ENCODE measurements around the gene AMBRA1.

The AMBRA1 gene

DNA sequence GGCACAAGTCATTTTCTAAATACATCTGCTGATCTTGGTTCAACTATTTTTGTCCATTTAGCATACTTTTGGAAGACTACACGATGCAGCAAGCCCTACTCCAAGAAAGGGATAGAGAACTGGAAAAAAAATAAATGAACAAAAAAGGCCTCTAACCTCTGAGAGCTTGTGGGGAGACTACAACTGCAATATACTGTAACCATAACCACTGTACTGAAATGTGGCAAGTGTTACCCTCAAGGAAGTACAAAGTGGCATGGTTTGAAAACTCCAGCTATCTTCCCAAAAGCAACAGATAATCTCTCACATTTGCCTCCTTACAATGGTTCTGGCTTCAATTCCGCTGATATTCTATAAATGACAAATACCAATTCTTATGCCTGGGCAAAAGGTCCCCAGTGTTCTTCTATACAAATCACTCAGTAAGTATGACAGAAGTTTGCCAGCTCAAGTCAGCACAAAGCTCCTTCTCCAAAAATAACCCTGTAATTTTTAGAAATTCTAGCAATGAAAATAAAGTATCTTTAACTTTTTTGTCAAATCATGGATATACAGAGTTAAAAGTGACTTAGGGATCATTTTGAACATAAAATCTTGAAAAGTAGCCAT is 22.9 kb downstream of the AMBRA1 start:
- no peaks in the 10 kb centered on the region for H3K9me3 ChIP-seq (ENCODE audit: control insufficient read depth, insufficient read depth, low read length)
- H3K9ac ChIP-seq (ENCODE audit: low read depth, low read length): no peak overlapping the region
- no peaks in the 10 kb centered on the region for H3K4me1 ChIP-seq (ENCODE audit: insufficient read depth, low read length)
- H3K36me3 ChIP-seq (ENCODE audit: insufficient read depth, low read length): no peaks in the 10 kb centered on the region; the same call in 1 of the 2 replicates

- H3K4me1 ChIP-seq (ENCODE audit: insufficient read depth, low read length): no peaks in the 10 kb centered on the region; the same call in 1 of the 2 replicates
- no peak overlapping the region for H3K9ac ChIP-seq (ENCODE audit: low read depth, low read length)
- no peaks in the 10 kb centered on the region for H3K36me3 ChIP-seq (ENCODE audit: insufficient read depth, low read length)
- H3K9me3 ChIP-seq (ENCODE audit: control insufficient read depth, insufficient read depth, low read length): no peaks in the 10 kb centered on the region
These were observed 28.5 kb downstream of the AMBRA1 start for GRCh38 chr11:46565232-46565840.

GRCh38 chr11:46564459-46564858 is 29.4 kb downstream of the AMBRA1 start:
- no peaks in the 10 kb centered on the region; the same call in 1 of the 2 replicates for H3K4me1 ChIP-seq (ENCODE audit: insufficient read depth, low read length)
- no peak overlapping the region for H3K9ac ChIP-seq (ENCODE audit: low read depth, low read length)
- H3K9me3 ChIP-seq (ENCODE audit: control insufficient read depth, insufficient read depth, low read length): no peaks in the 10 kb centered on the region
- no peaks in the 10 kb centered on the region for H3K36me3 ChIP-seq (ENCODE audit: insufficient read depth, low read length)

DNA sequence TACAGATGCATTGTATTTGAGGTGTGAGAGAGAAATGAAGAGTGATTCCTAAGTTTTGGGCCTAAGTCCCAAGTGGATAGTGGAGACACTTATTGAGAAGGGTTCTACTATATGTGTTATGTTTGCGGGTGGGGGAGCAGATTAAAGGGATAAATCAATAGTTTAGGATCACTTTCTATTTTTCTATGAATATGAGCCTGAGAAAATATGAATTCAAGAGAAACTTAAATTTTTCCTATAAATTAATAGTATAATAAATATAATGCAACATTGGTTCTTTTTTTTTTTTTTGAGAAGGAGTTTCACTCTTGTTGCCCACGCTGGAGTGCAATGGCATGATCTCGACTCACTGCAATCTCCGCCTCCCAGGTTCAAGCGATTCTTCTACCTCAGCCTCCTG is 31.3 kb downstream of the AMBRA1 start:
- H3K9me3 ChIP-seq (ENCODE audit: control insufficient read depth, insufficient read depth, low read length): no peaks in the 10 kb centered on the region
- no peak overlapping the region for H3K9ac ChIP-seq (ENCODE audit: low read depth, low read length)
- no peaks in the 10 kb centered on the region for H3K36me3 ChIP-seq (ENCODE audit: insufficient read depth, low read length)
- H3K4me1 ChIP-seq (ENCODE audit: insufficient read depth, low read length): no peaks in the 10 kb centered on the region; the same call in none of the 2 replicates

DNA sequence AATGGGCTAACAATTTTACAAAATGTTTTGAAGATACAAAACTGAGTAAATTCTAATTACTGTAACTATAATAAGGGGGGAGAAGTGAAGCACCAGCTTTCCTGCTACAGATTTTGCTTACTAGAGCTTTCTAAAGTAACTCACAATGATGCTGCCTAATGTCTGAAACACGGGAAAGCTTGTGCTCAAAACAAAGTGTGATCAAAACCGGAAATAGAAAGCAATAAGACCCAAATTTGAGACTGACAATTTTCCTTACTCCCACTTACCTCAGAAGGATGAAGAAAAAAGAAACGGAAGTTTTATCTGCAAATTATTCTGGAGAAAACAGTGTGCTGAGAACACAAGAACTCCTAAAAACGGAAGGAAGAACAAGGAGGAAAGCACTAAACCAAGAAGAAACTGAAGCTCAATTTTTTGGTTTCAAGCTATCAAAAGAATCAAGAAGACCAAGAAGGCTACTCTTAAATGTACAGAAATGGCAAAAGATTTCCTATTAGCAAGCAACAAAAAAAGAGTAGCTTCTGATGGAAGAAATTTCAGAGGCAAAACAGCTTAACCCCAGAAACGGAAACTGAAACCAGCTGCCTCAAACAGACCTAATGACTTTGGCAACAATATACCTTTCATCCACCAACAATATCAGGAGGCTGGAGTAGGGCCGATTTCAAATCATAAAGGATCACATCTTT is 33.4 kb downstream of the AMBRA1 start:
- peaks cover 4% of the 10 kb centered on the region for H3K4me1 ChIP-seq (ENCODE audit: insufficient read depth, low read length)
- no peaks in the 10 kb centered on the region for H3K9me3 ChIP-seq (ENCODE audit: control insufficient read depth, insufficient read depth, low read length)
- no peaks in the 10 kb centered on the region for H3K36me3 ChIP-seq (ENCODE audit: insufficient read depth, low read length)
- no peak overlapping the region for H3K9ac ChIP-seq (ENCODE audit: low read depth, low read length)

GRCh38 chr11:46559815-46560214 is 34.0 kb downstream of the AMBRA1 start:
- Histone ChIP-seq H3K9ac (ENCODE audit: low read depth, low read length) (no peak overlapping the region), H3K4me1 (ENCODE audit: insufficient read depth, low read length) (peaks cover 10% of the 10 kb centered on the region), H3K36me3 (ENCODE audit: insufficient read depth, low read length) (no peaks in the 10 kb centered on the region), H3K9me3 (ENCODE audit: control insufficient read depth, insufficient read depth, low read length) (no peaks in the 10 kb centered on the region)

DNA sequence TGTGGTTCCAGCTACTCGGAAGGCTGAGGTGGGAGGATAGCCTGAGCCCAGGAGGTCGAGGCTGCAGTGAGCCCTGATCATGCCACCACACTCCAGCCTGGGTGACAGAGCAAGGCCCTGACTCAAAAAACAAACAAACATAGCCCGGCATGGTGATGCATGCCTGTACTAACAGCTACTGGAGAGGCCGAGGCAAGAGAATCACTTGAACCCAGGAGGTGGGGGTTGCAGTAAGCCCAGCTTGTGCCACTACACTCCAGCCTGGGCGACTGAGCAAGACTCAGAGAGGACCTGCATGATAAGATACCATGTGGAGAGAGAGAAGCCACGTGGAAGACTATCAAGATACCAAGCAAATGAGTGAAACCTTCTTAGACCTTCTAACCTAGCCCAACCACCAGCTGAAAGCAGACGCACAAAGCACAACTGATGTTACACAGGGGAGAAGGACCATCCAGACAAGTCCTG is 36.1 kb downstream of the AMBRA1 start:
- Histone ChIP-seq H3K36me3 (ENCODE audit: insufficient read depth, low read length) (no peaks in the 10 kb centered on the region), H3K4me1 (ENCODE audit: insufficient read depth, low read length) (peaks cover 24% of the 10 kb centered on the region), H3K9ac (ENCODE audit: low read depth, low read length) (no peak overlapping the region), H3K9me3 (ENCODE audit: control insufficient read depth, insufficient read depth, low read length) (no peaks in the 10 kb centered on the region)

DNA sequence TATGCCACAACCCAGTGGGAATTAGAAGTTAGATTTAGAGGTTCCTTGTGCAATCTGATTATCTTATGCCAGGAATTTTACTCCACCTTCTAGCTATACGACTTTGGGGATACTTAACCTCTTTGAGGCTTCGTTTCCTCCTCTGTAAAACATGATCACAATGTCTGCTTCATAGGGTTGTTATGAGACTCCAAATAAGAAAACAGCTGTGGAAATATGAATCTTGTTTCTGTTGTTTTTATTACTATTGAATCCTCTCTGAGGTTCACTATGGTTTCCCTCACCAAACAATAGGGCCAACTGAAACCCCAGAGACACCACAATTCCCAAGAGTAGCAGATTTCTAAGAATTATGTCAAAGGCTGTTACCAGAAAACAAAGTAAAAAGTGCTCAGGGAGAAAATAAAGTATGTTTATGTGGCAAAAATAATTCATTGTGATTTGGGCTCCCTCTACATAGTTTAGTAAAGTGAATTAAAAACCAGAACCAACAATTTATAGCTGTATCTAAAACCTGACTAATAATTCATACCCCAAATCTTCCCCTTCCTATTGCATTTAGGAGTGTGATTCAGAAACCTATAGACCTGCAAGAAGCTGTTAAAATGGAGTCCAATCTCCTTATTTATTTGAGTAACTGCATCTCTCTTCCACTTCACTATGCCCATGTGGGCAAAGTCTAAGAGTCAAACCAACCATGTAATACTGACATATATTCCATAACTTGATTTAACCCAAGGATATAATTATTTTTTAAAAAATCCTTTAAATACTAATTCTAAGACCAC is 38.4 kb downstream of the AMBRA1 start:
- Histone ChIP-seq H3K4me1 (ENCODE audit: insufficient read depth, low read length) (peaks cover 24% of the 10 kb centered on the region), H3K9ac (ENCODE audit: low read depth, low read length) (no peak overlapping the region), H3K36me3 (ENCODE audit: insufficient read depth, low read length) (no peaks in the 10 kb centered on the region), H3K9me3 (ENCODE audit: control insufficient read depth, insufficient read depth, low read length) (no peaks in the 10 kb centered on the region)

DNA sequence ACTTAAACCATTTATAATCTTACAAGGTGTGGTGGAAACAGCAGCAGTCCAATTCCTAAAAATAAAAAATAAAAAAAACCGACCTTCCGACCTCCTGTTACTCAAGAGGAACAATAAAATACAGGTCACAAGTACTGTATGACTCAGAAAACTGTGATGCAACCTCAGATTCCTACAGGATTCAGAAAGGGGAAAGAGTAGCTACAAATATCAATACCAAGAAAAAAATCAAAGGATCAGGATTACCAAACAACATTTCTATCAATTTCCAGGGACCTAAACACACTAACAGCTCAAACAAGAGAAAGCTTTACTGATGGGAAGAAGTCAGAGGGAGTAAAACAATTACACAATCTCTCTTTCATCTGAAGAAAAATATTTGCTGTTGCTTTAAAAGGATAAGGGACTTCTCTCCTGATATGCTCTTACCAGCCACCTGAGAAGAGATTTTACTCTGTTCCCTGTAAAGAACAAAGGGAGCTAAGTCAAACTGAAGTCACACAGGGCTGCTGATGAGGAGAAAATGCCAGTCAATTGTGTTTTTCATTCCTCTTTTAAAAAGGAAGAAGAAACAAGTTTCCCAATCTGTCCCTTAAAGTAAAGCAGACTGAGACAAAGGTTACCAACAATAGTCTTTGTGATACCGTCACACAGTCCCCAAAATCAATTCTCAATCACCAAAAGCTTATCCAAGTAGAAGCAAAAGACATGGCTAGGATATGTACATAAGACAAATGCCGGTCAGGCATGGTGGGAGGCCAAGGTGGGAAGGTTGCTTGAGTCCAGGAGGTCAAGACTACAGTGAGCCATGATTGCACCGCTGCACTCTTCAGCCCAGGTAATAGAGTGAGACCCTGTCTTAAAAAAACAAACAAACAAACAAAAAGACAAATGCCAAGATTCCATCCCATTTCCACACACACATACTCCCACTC is 39.3 kb downstream of the AMBRA1 start:
- Histone ChIP-seq H3K9ac (ENCODE audit: low read depth, low read length) (no peak overlapping the region), H3K36me3 (ENCODE audit: insufficient read depth, low read length) (no peaks in the 10 kb centered on the region), H3K9me3 (ENCODE audit: control insufficient read depth, insufficient read depth, low read length) (no peaks in the 10 kb centered on the region), H3K4me1 (ENCODE audit: insufficient read depth, low read length) (peaks cover 24% of the 10 kb centered on the region)

GRCh38 chr11:46553814-46554212 is 40.0 kb downstream of the AMBRA1 start:
- no peak overlapping the region for H3K9ac ChIP-seq (ENCODE audit: low read depth, low read length)
- H3K4me1 ChIP-seq (ENCODE audit: insufficient read depth, low read length): peaks cover 24% of the 10 kb centered on the region
- no peaks in the 10 kb centered on the region for H3K36me3 ChIP-seq (ENCODE audit: insufficient read depth, low read length)
- H3K9me3 ChIP-seq (ENCODE audit: control insufficient read depth, insufficient read depth, low read length): no peaks in the 10 kb centered on the region

DNA sequence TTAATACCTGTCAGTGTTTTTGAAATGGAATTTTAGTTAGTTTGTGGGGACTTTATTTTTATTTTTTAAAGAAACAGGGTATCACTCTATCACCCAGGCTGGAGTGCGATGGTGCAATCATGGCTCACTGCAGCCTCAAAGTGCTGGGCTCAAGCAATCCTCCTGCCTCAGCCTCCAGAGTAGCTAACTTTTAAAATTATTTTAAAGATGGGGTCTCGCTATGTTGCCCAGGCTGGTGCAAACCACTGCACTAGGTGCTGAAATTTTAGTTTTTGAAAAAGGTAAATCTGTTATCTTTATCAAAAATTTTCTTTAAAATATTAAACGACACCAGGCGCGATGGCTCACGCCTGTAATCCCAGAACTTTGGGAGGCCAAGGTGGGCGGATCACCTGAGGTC is 42.6 kb downstream of the AMBRA1 start:
- peaks cover 24% of the 10 kb centered on the region for H3K4me1 ChIP-seq (ENCODE audit: insufficient read depth, low read length)

DNA sequence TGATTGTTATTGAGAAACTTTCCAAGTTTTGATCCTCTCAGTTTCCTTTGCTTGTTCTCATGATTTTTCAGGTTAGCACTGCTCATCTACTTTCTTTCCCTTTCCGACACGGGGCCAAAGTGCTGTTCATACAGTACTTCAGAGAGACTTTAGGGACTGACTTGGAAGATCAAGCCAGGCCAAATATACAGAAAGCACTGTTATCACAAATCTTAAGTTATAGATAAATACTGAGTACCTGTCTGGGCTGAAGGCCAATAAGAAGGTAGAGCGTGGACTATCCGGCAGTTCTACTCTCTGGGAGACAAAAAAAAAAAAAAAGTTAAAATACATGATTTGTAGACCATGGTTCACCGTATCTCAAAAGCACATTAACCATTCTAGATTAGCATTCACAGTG is 46.2 kb downstream of the AMBRA1 start:
- no peaks in the 10 kb centered on the region for H3K9me3 ChIP-seq (ENCODE audit: control insufficient read depth, insufficient read depth, low read length)
- no peaks in the 10 kb centered on the region for H3K4me1 ChIP-seq (ENCODE audit: insufficient read depth, low read length)
- H3K36me3 ChIP-seq (ENCODE audit: insufficient read depth, low read length): peaks cover 14% of the 10 kb centered on the region; the same call in 1 of the 2 replicates
- no peak overlapping the region for H3K9ac ChIP-seq (ENCODE audit: low read depth, low read length)

More for the DNA sequence above, 42.6 kb downstream of the AMBRA1 start:
- H3K9ac ChIP-seq (ENCODE audit: low read depth, low read length): no peak overlapping the region
- peaks cover 2% of the 10 kb centered on the region; the same call in 1 of the 2 replicates for H3K36me3 ChIP-seq (ENCODE audit: insufficient read depth, low read length)
- H3K9me3 ChIP-seq (ENCODE audit: control insufficient read depth, insufficient read depth, low read length): no peaks in the 10 kb centered on the region

GRCh38 chr11:46543564-46543963 is 50.3 kb downstream of the AMBRA1 start:
- H3K9ac ChIP-seq (ENCODE audit: low read depth, low read length): no peak overlapping the region
- H3K4me1 ChIP-seq (ENCODE audit: insufficient read depth, low read length): no peaks in the 10 kb centered on the region
- H3K9me3 ChIP-seq (ENCODE audit: control insufficient read depth, insufficient read depth, low read length): no peaks in the 10 kb centered on the region
- peaks cover 17% of the 10 kb centered on the region for H3K36me3 ChIP-seq (ENCODE audit: insufficient read depth, low read length)
